Subcutaneous adipose tissue (tissue), 4 donors: Measurements from ENCODE around the gene PRPF18. TPM values are rescaled to one million over a fixed set of nuclear protein-coding genes. Genes with fewer than 3 reads are reported as not detected.

ENCODE experiments used
- total RNA-seq, 4 donors: library from RNA; depleted of rRNA; stranded (reverse); fragments of >200 nt; gene quantifications; one replicate each; pipeline ENCODE4 v1.1.0, GENCODE V29; 2016
- TF ChIP-seq, protein P1 (sequence below): fragments of 450-650 bp; IDR thresholded peaks from one replicate; pipeline ENCODE4 v1.5.1; 2016; ENCODE audit warnings: low read depth, mild to moderate bottlenecking, control low read depth, antibody characterized with exemption, moderate library complexity

The PRPF18 gene
- total RNA-seq, 4 donors from 2014 or later = 22.1 to 31.0 (median 26.8) TPM

DNA sequence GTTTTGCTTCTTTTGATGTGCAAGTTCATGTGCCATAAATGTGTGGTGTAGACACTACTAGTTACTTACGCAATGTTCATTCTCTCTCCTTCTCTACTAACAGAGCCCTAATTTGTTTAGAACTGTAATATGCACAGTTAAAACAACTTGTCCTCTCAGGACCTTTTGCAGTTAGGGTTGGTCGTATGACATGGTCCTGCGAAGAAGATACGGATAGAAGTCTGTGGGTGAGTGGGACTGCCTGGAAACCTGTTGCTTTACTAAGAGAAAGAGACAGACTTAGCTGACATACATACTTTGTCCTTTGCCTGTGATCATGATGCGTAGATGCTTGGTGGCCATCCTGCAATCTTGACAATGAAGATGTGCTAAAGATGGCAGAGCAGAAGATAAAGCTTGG, 51.1 kb downstream of the PRPF18 start:
- TF ChIP-seq, protein P1, sequence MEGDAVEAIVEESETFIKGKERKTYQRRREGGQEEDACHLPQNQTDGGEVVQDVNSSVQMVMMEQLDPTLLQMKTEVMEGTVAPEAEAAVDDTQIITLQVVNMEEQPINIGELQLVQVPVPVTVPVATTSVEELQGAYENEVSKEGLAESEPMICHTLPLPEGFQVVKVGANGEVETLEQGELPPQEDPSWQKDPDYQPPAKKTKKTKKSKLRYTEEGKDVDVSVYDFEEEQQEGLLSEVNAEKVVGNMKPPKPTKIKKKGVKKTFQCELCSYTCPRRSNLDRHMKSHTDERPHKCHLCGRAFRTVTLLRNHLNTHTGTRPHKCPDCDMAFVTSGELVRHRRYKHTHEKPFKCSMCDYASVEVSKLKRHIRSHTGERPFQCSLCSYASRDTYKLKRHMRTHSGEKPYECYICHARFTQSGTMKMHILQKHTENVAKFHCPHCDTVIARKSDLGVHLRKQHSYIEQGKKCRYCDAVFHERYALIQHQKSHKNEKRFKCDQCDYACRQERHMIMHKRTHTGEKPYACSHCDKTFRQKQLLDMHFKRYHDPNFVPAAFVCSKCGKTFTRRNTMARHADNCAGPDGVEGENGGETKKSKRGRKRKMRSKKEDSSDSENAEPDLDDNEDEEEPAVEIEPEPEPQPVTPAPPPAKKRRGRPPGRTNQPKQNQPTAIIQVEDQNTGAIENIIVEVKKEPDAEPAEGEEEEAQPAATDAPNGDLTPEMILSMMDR = no peak

DNA sequence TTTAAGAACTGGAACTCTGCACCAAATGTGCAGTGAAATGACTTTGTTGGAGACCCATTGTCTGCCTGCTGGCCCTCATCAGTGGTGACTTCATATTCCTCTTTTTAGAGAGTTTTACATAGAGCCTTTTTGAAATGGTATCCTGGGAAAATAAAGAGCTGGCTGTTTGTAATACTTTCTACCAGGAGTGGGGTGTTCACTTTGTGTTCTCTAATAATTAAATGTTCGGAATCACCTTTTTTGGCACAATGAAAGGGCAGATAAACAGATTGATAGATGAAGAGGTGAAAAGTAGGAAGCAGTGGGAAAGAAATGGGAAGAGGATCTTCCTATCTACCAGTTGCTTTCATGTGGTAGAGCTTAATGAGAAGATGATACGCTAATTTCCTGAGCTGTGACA, 55.5 kb downstream of the PRPF18 start:
- TF ChIP-seq, protein P1 = no peak

DNA sequence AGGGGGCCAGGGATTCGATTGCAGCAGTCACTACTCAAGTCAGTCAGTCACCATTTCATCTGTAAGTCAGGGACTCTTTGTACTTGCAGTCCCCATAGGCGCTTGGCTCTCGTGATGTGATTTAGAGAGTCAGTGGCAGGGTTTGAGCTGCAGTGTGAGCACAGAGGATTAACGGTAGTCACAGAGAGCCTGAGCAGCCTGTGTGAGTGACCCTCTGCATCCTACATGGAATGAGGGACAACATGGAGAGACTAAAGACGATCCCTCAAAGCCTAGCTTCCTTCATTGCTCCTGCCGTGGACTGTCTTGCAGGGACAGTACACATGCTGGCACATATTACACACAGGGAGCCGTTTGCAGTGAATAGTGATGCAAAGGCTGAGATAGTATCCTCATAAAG, 56.3 kb downstream of the PRPF18 start:
- TF ChIP-seq, protein P1 = no peak

DNA sequence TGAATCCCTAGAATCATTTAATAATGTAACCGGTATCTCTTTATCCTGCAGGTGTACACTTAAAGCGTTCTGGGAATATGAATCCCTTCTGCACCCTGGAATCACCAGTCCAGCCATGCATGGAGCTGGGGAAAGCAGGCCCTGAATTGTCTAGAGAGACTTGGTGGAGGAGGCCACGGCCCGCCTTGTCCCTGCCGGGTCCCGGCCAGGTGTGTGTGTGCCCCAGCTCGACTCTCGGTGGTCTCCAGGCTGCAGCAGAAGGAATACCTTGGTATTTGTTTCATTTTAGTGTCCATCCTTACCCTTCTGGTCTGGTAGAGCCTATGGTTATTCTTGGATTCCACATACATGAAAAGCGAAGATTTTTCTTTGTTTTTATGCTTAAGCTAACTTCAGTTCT, 58.1 kb downstream of the PRPF18 start:
- TF ChIP-seq, protein P1 = no peak

DNA sequence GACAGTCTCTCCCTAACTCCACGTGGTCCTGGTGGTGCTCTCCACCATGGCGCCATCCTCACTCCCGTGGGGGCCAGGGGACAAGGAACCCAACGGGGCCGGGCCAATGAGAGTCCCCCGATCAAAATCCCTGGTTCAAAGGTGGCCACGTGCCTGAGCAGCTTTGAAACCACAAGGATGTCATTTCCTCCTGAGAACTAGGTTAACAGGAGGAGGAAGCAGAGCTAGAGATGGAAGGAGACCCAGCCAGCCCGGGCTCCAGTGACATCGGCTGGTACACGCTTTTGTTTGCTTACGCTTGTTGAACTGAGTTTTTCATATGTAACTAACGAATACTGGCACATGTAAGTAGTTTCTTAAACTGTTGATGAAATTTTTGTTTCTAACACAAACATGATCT, 61.7 kb downstream of the PRPF18 start:
- TF ChIP-seq, protein P1 = no peak

DNA sequence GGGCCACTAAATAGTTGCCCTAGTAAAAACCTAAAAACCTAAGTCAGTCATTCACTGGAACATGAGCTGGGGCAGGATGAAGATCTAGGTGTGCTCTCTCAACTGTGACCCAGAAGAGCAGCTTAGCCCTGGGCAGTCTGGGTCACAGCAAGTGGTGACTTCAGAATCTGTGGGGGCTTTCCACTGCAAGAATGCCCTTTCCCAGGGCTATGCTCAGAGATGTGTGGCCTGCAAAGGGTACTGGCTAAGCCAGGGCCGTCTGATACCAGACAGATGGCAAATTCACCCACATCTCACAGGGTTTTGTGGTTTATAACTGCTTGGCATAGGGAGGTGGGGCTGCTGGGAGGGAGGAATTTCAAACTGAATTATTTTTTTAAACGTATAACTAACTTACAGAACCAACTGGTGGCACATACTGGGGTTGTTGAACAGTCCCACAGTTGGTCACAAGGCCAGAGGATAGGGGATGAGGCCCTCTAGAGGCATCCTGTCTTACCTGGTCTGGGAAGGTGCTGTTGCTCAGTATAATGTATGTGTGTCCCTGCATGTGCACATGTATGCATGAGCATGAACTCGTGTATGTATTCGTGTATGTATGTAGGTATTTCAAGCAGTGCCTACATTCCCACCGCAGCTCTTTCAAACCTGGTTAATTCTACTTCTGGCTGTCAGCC, 63.2 kb downstream of the PRPF18 start:
- TF ChIP-seq, protein P1 = no peak

DNA sequence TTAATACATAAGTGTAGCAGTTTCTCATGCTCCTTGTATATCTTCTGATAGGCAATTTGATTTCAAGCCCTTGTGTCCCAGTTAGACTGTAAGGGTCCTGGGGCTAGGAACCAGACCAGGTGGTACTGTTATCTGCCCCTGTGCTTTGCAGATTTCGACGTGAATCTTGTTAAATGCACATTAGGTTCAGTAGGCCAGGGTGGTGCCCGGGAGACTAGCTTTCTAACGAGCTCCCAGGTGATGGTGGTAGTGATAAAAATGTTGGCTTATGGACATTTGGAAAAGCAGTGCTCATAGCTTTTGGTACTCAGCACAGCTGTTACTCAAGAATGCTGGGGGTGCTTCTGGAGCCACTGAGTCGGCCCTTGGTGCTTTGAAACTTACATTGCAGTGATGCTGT, 64.2 kb downstream of the PRPF18 start:
- TF ChIP-seq, protein P1 = no peak
